Stimulated activated CD4-positive, alpha-beta T cell treated with anti-CD3 and anti-CD28 coated beads, Interleukin-12 subunit alpha, Interleukin-12 subunit beta, amount 100 ng/mL, for 4 hours (primary cell): ENCODE results near the gene FCHSD2.
"Not testable (repeated sequence)": the region's sequence is repeated elsewhere in the genome, so short reads cannot be mapped to it uniquely, and the experiment has no call there.

Experiments used
- DNase-seq: peaks from one replicate; pipeline ENCODE4 v3.0.0-alpha.2; 2020

The FCHSD2 gene

GRCh38 chr11:73147771-73148681, 5.9 kb upstream of the FCHSD2 start:
- DNase-seq: no peak

GRCh38 chr11:73145986-73146575, 4.0 kb upstream of the FCHSD2 start:
- no peak for DNase-seq

- DNase-seq: no peak
Measured at GRCh38 chr11:73143126-73143838, 1.2 kb upstream of the FCHSD2 start.

- peak; percentile 40 for DNase-seq
Measured at GRCh38 chr11:73141309-73142127, 600 bp downstream of the FCHSD2 start.

GRCh38 chr11:73141031-73141308, 1.1 kb downstream of the FCHSD2 start:
- DNase-seq: peak; percentile 18

- peak; percentile 7 for DNase-seq
Measured at GRCh38 chr11:73140213-73141030, 1.7 kb downstream of the FCHSD2 start.

- DNase-seq: no peak
Measured at GRCh38 chr11:73139476-73140198, 2.5 kb downstream of the FCHSD2 start.

GRCh38 chr11:73137944-73138274, 4.2 kb downstream of the FCHSD2 start:
- DNase-seq: no peak

GRCh38 chr11:73137262-73137943, 4.7 kb downstream of the FCHSD2 start:
- no peak for DNase-seq

GRCh38 chr11:73136722-73137121, 5.4 kb downstream of the FCHSD2 start:
- DNase-seq: not testable (repeated sequence)

GRCh38 chr11:73135346-73136284, 6.5 kb downstream of the FCHSD2 start:
- DNase-seq: no peak

GRCh38 chr11:73132349-73132748, 9.8 kb downstream of the FCHSD2 start:
- not testable (repeated sequence) for DNase-seq

GRCh38 chr11:73130181-73130580, 11.9 kb downstream of the FCHSD2 start:
- DNase-seq: no peak

GRCh38 chr11:73129198-73129597, 12.9 kb downstream of the FCHSD2 start:
- no peak for DNase-seq

GRCh38 chr11:73126804-73127480, 15.2 kb downstream of the FCHSD2 start:
- no peak for DNase-seq

- no peak for DNase-seq
Measured at GRCh38 chr11:73124800-73125199, 17.3 kb downstream of the FCHSD2 start.

- not testable (repeated sequence) for DNase-seq
Measured at GRCh38 chr11:73123892-73124291, 18.2 kb downstream of the FCHSD2 start.

- no peak for DNase-seq
Measured at GRCh38 chr11:73121692-73122091, 20.4 kb downstream of the FCHSD2 start.

- no peak for DNase-seq
Measured at GRCh38 chr11:73117071-73117470, 25.0 kb downstream of the FCHSD2 start.
